Measurements from ENCODE around the gene MTREX.

The MTREX gene

DNA sequence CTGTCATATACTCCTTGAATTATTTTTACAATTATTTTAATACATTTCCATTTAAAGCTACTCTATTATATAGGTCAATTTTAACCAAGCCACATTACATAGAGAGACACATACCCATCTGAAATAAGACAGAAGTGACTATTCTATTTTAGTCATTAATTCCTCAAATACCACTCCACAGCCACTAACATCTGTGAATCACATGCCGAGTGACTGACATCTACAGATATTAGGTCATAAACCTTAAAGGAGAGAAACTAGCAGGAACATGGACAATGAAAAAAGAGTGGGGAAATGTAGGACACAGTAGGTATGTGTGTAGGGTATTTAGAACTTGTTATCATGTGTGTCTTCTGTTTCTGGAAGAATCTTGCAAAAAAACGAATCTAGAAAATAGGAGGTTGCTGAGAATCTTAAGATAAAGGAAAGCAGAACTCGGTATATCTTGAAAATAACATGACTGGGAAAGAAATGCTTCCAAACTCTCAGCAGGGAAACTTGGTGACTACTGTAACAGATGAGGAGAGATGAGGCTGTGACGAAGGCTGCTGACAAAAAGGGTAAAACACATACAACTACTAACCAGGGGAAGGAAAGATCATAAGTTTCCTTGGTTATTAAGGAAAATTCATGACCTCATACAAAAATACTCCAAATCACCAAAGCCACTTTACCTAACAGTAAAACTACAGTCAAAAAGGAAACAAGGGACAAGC lies 142.4 kb downstream of the MTREX start:
- Histone ChIP-seq H3K27ac (ENCODE audit: low read depth, low read length) (no peak overlapping the region), H3K4me1 (ENCODE audit: control insufficient read depth, low read length) (no peaks in the 10 kb centered on the region), H3K4me2 (ENCODE audit: low read length) (no peak overlapping the region), H3K36me3 (ENCODE audit: control insufficient read depth, low read length) (no peaks in the 10 kb centered on the region), H3K4me3 (ENCODE audit: low read length) (no peak overlapping the region), H3K9me3 (ENCODE audit: control insufficient read depth, insufficient read depth, low read length) (no peaks in the 10 kb centered on the region), H3K27me3 (ENCODE audit: control insufficient read depth, low read length) (no peaks in the 10 kb centered on the region), H3K9me2 (replicated peaks; ENCODE audit: control insufficient read depth, low read length) (no peaks in the 10 kb centered on the region), H3K79me2 (ENCODE audit: control insufficient read depth, low read length) (no peaks in the 10 kb centered on the region), H4K20me1 (ENCODE audit: control insufficient read depth, insufficient read depth, low read depth, low read length) (no peaks in the 10 kb centered on the region), H3F3A (ENCODE audit: control insufficient read depth, insufficient read depth) (no peaks in the 10 kb centered on the region)
- TF ChIP-seq, protein P1, sequence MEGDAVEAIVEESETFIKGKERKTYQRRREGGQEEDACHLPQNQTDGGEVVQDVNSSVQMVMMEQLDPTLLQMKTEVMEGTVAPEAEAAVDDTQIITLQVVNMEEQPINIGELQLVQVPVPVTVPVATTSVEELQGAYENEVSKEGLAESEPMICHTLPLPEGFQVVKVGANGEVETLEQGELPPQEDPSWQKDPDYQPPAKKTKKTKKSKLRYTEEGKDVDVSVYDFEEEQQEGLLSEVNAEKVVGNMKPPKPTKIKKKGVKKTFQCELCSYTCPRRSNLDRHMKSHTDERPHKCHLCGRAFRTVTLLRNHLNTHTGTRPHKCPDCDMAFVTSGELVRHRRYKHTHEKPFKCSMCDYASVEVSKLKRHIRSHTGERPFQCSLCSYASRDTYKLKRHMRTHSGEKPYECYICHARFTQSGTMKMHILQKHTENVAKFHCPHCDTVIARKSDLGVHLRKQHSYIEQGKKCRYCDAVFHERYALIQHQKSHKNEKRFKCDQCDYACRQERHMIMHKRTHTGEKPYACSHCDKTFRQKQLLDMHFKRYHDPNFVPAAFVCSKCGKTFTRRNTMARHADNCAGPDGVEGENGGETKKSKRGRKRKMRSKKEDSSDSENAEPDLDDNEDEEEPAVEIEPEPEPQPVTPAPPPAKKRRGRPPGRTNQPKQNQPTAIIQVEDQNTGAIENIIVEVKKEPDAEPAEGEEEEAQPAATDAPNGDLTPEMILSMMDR (IDR thresholded peaks at IDR 0.05; ENCODE audit: low read depth, low read length, poor library complexity, severe bottlenecking): no peak
- no peak for TF ChIP-seq EZH2phosphoT487 (IDR thresholded peaks at IDR 0.05; ENCODE audit: borderline replicate concordance, low read length)

DNA sequence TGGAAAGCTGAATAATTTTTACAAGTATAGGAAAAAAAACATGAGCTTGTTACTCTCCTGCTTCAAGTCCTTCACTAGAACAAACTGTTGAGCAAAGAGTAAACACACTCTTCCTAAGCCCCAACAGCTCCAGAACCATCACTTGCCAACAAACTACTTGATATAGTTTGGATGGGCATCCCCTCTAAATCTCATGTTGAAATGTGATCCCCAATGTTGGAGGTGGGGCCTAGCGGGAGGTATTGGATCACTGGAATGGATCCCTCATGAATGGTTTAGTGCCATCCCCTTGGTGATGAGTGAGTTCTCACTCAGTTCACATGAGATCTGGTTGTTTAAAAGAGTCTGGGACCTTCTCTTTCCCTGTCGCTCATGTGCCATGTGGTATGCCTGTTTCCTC lies 144.2 kb downstream of the MTREX start:
- no peak overlapping the region for H3K4me3 ChIP-seq (ENCODE audit: low read length)
- H3K27me3 ChIP-seq (ENCODE audit: control insufficient read depth, low read length): no peaks in the 10 kb centered on the region
- TF ChIP-seq, protein P1 (IDR thresholded peaks at IDR 0.05; ENCODE audit: low read depth, low read length, poor library complexity, severe bottlenecking): no peak
- TF ChIP-seq EZH2phosphoT487 (IDR thresholded peaks at IDR 0.05; ENCODE audit: borderline replicate concordance, low read length): no peak
- no peaks in the 10 kb centered on the region for H3K9me2 ChIP-seq (replicated peaks; ENCODE audit: control insufficient read depth, low read length)
- H3K27ac ChIP-seq (ENCODE audit: low read depth, low read length): no peak overlapping the region
- no peak overlapping the region for H3K4me2 ChIP-seq (ENCODE audit: low read length)
- H3K4me1 ChIP-seq (ENCODE audit: control insufficient read depth, low read length): no peaks in the 10 kb centered on the region
- no peaks in the 10 kb centered on the region for H4K20me1 ChIP-seq (ENCODE audit: control insufficient read depth, insufficient read depth, low read depth, low read length)
- H3K9me3 ChIP-seq (ENCODE audit: control insufficient read depth, insufficient read depth, low read length): no peaks in the 10 kb centered on the region
- H3F3A ChIP-seq (ENCODE audit: control insufficient read depth, insufficient read depth): no peaks in the 10 kb centered on the region
- H3K79me2 ChIP-seq (ENCODE audit: control insufficient read depth, low read length): no peaks in the 10 kb centered on the region
- no peaks in the 10 kb centered on the region for H3K36me3 ChIP-seq (ENCODE audit: control insufficient read depth, low read length)

DNA sequence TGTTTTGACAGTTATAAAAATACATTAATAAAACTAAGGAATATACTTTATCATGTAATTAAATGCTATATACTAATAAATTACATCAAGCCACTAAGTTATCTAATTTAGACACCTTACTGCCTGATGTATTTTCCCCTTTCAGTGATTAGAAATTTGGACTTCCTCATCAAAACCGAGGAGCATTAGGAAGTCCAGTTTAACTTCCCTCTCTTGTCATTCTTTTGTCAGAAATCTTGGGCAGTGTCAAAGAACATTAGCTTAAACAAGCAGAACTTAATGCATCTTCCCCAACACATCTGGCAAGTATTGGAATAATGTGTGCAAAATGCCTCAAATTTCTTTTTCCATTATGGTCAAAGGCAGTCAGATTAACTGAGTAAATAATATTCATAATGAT lies 145.4 kb downstream of the MTREX start:
- Histone ChIP-seq H3K79me2 (ENCODE audit: control insufficient read depth, low read length) (no peaks in the 10 kb centered on the region), H4K20me1 (ENCODE audit: control insufficient read depth, insufficient read depth, low read depth, low read length) (no peaks in the 10 kb centered on the region), H3K4me2 (ENCODE audit: low read length) (no peak overlapping the region), H3K4me1 (ENCODE audit: control insufficient read depth, low read length) (no peaks in the 10 kb centered on the region), H3K27me3 (ENCODE audit: control insufficient read depth, low read length) (no peaks in the 10 kb centered on the region), H3K9me2 (replicated peaks; ENCODE audit: control insufficient read depth, low read length) (no peaks in the 10 kb centered on the region), H3F3A (ENCODE audit: control insufficient read depth, insufficient read depth) (no peaks in the 10 kb centered on the region), H3K27ac (ENCODE audit: low read depth, low read length) (no peak overlapping the region), H3K9me3 (ENCODE audit: control insufficient read depth, insufficient read depth, low read length) (no peaks in the 10 kb centered on the region), H3K36me3 (ENCODE audit: control insufficient read depth, low read length) (no peaks in the 10 kb centered on the region), H3K4me3 (ENCODE audit: low read length) (no peak overlapping the region)
- TF ChIP-seq EZH2phosphoT487 (IDR thresholded peaks at IDR 0.05; ENCODE audit: borderline replicate concordance, low read length): no peak
- TF ChIP-seq, protein P1 (IDR thresholded peaks at IDR 0.05; ENCODE audit: low read depth, low read length, poor library complexity, severe bottlenecking): no peak
